GM06990 (cell line): ENCODE data around the gene CADM1.

Experiments used
- DNase-seq: peaks from one replicate; pipeline ENCODE4 v3.0.0-alpha.2; 2011; ENCODE audit not compliant: insufficient read length; ENCODE audit errors: extremely low read depth
- H3K27me3 ChIP-seq: replicated peaks from 2 replicates; pipeline ENCODE4 v1.6.0; 2011; ENCODE audit warnings: low read length; ENCODE audit not compliant: control insufficient read depth, insufficient read depth
- H3K36me3 ChIP-seq: 2 replicates; pipeline ENCODE4 v1.5.1; 2011; ENCODE audit warnings: low read length; ENCODE audit not compliant: control insufficient read depth, insufficient read depth
- H3K4me3 ChIP-seq: replicated peaks from 2 replicates; pipeline ENCODE4 v1.5.1; 2011; ENCODE audit warnings: low read depth, mild to moderate bottlenecking, control low read depth, low read length
- TF ChIP-seq, protein P1 (sequence below): IDR thresholded peaks from 2 replicates; pipeline ENCODE4 v1.5.1; 2011; ENCODE audit warnings: low read length, control low read depth, mild to moderate bottlenecking, inconsistent platforms; ENCODE audit not compliant: insufficient read depth, poor library complexity, severe bottlenecking

The CADM1 gene

GRCh38 chr11:115217726-115218311 lies 286.4 kb downstream of the CADM1 start:
- DNase-seq, result no peak
- TF ChIP-seq, protein P1, sequence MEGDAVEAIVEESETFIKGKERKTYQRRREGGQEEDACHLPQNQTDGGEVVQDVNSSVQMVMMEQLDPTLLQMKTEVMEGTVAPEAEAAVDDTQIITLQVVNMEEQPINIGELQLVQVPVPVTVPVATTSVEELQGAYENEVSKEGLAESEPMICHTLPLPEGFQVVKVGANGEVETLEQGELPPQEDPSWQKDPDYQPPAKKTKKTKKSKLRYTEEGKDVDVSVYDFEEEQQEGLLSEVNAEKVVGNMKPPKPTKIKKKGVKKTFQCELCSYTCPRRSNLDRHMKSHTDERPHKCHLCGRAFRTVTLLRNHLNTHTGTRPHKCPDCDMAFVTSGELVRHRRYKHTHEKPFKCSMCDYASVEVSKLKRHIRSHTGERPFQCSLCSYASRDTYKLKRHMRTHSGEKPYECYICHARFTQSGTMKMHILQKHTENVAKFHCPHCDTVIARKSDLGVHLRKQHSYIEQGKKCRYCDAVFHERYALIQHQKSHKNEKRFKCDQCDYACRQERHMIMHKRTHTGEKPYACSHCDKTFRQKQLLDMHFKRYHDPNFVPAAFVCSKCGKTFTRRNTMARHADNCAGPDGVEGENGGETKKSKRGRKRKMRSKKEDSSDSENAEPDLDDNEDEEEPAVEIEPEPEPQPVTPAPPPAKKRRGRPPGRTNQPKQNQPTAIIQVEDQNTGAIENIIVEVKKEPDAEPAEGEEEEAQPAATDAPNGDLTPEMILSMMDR, result no peak
- H3K4me3 ChIP-seq, result no peak overlapping the region
- H3K27me3 ChIP-seq, result no peaks in the 10 kb centered on the region
- no peaks in the 10 kb centered on the region; the same call in 1 of the 2 replicates for H3K36me3 ChIP-seq

DNA sequence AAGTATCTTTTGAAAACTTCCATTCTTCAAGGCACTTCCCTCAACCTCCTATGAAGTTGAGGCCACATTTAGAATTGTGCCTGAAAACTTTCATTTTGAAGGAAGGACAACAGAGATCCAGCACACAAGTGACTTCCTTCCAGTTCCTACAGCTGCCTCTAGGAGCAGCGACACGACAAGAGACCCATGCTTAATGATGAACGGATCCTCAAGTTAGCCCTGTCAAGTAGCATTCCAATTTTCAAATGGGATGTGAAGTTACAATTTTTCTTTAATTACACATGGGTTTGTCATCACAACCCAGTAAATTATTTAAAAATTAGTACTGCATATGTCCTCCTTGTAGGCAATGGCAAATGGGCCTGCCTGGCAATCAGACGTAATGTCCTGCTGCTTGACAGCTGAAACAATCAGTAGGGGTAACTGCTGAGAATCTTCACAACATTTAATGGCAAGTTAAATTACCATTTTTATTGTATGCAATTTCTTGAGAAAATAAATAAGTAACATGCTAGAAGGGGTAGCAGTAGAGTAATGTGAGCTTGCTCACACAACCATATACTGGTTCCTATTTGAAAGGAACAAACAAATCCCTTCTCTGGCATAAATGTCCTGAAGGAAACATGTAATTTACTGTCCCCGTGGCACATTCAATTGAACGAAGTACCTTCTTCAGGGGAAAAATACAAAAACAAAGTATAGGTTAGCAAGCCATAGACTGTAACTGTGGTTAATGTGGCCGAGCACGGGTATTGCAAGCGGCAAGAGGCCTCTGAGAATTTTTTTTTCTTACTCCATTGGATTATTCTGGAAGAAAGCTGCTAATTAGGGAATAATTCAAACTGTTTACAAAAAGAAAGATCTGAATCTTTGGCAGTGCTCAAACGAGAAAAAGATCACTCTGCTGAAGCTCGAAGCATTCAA lies 288.3 kb downstream of the CADM1 start:
- Histone ChIP-seq H3K4me3 (no peak overlapping the region), H3K36me3 (no peaks in the 10 kb centered on the region; the same call in 1 of the 2 replicates), H3K27me3 (no peaks in the 10 kb centered on the region)
- TF ChIP-seq, protein P1, result peak; percentile 43
- DNase-seq, result no peak

GRCh38 chr11:115214644-115215234 lies 289.5 kb downstream of the CADM1 start:
- Histone ChIP-seq H3K27me3 (no peaks in the 10 kb centered on the region), H3K36me3 (no peaks in the 10 kb centered on the region; the same call in 1 of the 2 replicates)
- TF ChIP-seq, protein P1, result no peak

GRCh38 chr11:115213007-115213406 lies 291.2 kb downstream of the CADM1 start:
- H3K36me3 ChIP-seq, result no peaks in the 10 kb centered on the region; the same call in 1 of the 2 replicates
- H3K27me3 ChIP-seq, result no peaks in the 10 kb centered on the region
- no peak overlapping the region for H3K4me3 ChIP-seq
- DNase-seq, result no peak
- TF ChIP-seq, protein P1, result no peak

More at GRCh38 chr11:115214644-115215234, 289.5 kb downstream of the CADM1 start:
- no peak overlapping the region for H3K4me3 ChIP-seq
- no peak for DNase-seq

DNA sequence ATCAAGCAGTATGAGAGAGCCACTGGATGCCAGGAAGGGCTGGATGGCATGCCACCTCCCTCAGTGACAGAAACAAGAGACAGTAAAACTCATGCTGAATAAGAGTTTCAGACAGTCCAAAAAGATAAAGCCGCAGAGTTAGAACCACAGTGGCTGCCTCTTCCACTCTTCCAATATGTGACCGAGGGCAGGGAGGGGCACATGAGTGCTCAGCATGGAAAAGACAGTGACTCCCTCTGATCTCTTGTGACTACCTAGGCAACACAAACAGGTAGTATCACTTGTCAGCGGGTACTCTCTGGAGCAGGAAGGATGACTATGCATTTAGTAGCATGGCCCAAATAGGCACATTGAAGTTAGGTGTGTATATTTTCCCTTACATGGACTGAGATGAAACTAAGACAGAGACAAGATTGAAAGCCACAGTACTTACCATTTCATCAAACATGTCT lies 295.4 kb downstream of the CADM1 start:
- Histone ChIP-seq H3K4me3 (no peak overlapping the region), H3K36me3 (no peaks in the 10 kb centered on the region), H3K27me3 (no peaks in the 10 kb centered on the region)
- DNase-seq, result no peak
- TF ChIP-seq, protein P1, result no peak
